Endothelial cell of umbilical vein (primary cell): ENCODE data around the gene CEP20. TPM values are rescaled to one million over a fixed set of nuclear protein-coding genes. Genes with fewer than 3 reads are reported as not detected.

Experiments used
- BruUV-seq: library from RNA; stranded (reverse); fragments of 400-500 nt; replicated peaks from 2 replicates; lab custom pipeline; 2021; lab: Mats Ljungman, UMichigan
- CTCF ChIA-PET: fragments of 300-600, 350-600 bp; sonication (Branson Sonifier 250); formaldehyde crosslinking; loops from one replicate; lab custom pipeline; 2021; ENCODE audit warnings: antibody characterized with exemption, inconsistent platforms; lab: Charles Lee
- POLR2A ChIA-PET: fragments of 300-600, 350-600 bp; sonication (Branson Sonifier 250); formaldehyde crosslinking; loops from one replicate; lab custom pipeline; 2021; ENCODE audit warnings: antibody characterized with exemption, inconsistent platforms; lab: Charles Lee
- DNase-seq: peaks from one replicate; pipeline ENCODE4 v3.0.0-alpha.2; 2011; ENCODE audit warnings: low read depth, low spot score
- FAIRE-seq: peaks from 2 replicates; lab custom pipeline; 2011; peaks lifted over from hg19 to GRCh38; lab: Jason Lieb, UNC
- H2AFZ ChIP-seq: 2 replicates; pipeline ENCODE4 v1.6.0; 2012; ENCODE audit warnings: low read depth, low read length, control low read depth, inconsistent platforms
- H3K27ac ChIP-seq: 2 replicates; pipeline ENCODE4 v1.5.1; 2011; ENCODE audit warnings: low read depth, mild to moderate bottlenecking, control low read depth, low read length, moderate library complexity; ENCODE audit not compliant: insufficient read depth
- H3K27me3 ChIP-seq, 2 experiments: 2 replicates each; pipeline versions ENCODE4 v1.6.0 to v1.6.1; 2011; ENCODE audit warnings: low read length in 2 of 2, mixed read lengths in 1 of 2; ENCODE audit not compliant: control insufficient read depth in 2 of 2, insufficient read depth in 2 of 2
- H3K36me3 ChIP-seq, 2 experiments: 2 replicates in 1 of 2; 3 replicates in 1 of 2; pipeline ENCODE4 v1.5.1; 2011; ENCODE audit warnings: low read length in 2 of 2, mild to moderate bottlenecking in 1 of 2, moderate library complexity in 1 of 2; ENCODE audit not compliant: control insufficient read depth in 2 of 2, insufficient read depth in 2 of 2; ENCODE audit errors: extremely low read depth in 1 of 2
- H3K4me1 ChIP-seq: 3 replicates; pipeline ENCODE4 v1.5.1; 2011; ENCODE audit warnings: mild to moderate bottlenecking, low read length; ENCODE audit not compliant: control insufficient read depth, insufficient read depth; ENCODE audit errors: extremely low read depth
- H3K4me2 ChIP-seq: 2 replicates; pipeline ENCODE4 v1.6.1; 2011; ENCODE audit warnings: low read length, control low read depth, mixed read lengths; ENCODE audit not compliant: insufficient read depth
- H3K4me3 ChIP-seq, 3 experiments: fragments of 200-600 bp in 1 of 3; sonication (generic), shearing (Covaris generic) in 1 of 3; replicated peaks in 1 of 3; 2 replicates each; pipeline ENCODE4 v1.5.1; 2011 to 2016; ENCODE audit warnings: control low read depth in 3 of 3, low read length in 3 of 3, mild to moderate bottlenecking in 2 of 3, inconsistent platforms in 1 of 3, low read depth in 1 of 3, moderate library complexity in 1 of 3; ENCODE audit not compliant: insufficient read depth in 1 of 3
- H3K79me2 ChIP-seq: 2 replicates; pipeline ENCODE4 v1.6.0; 2012; ENCODE audit warnings: low read length, inconsistent platforms; ENCODE audit not compliant: control insufficient read depth, insufficient read depth
- H3K9ac ChIP-seq: replicated peaks from 2 replicates; pipeline ENCODE3; 2011; ENCODE audit warnings: low read length, control low read depth; ENCODE audit not compliant: insufficient read depth; ENCODE audit errors: extremely low read depth
- H3K9me1 ChIP-seq: replicated peaks from 3 replicates; pipeline ENCODE4 v1.6.0; 2011; ENCODE audit warnings: mild to moderate bottlenecking, low read length; ENCODE audit not compliant: control insufficient read depth, insufficient read depth; ENCODE audit errors: extremely low read depth
- H3K9me3 ChIP-seq: replicated peaks from 2 replicates; pipeline ENCODE4 v1.5.1; 2012; ENCODE audit warnings: low read length, inconsistent platforms; ENCODE audit not compliant: control insufficient read depth, insufficient read depth
- H4K20me1 ChIP-seq: replicated peaks from 2 replicates; pipeline ENCODE3; 2011; ENCODE audit warnings: mild to moderate bottlenecking, low read length; ENCODE audit not compliant: control insufficient read depth, insufficient read depth; ENCODE audit errors: extremely low read depth
- EZH2 ChIP-seq: IDR thresholded peaks from 2 replicates; pipeline ENCODE4 v1.6.1; 2012; ENCODE audit warnings: borderline replicate concordance, low read depth, mild to moderate bottlenecking, moderate library complexity, low read length, inconsistent platforms; ENCODE audit not compliant: severe bottlenecking
- FOS ChIP-seq: IDR thresholded peaks from 2 replicates; pipeline ENCODE4 v1.6.1; 2011; ENCODE audit warnings: mild to moderate bottlenecking, low read length, moderate library complexity, borderline replicate concordance; ENCODE audit not compliant: insufficient read depth
- GATA2 ChIP-seq: IDR thresholded peaks from 2 replicates; pipeline ENCODE4 v1.7.0; 2011; ENCODE audit warnings: low read depth, mild to moderate bottlenecking, moderate library complexity, mixed read lengths, low read length; ENCODE audit not compliant: insufficient read length, insufficient read depth
- JUN ChIP-seq: IDR thresholded peaks from 2 replicates; pipeline ENCODE4 v1.6.1; 2011; ENCODE audit warnings: borderline replicate concordance, low read depth; ENCODE audit not compliant: insufficient read length, insufficient read depth
- MAX ChIP-seq: IDR thresholded peaks from 2 replicates; pipeline ENCODE4 v1.6.1; 2011; ENCODE audit not compliant: insufficient read depth, insufficient read length
- MYC ChIP-seq: IDR thresholded peaks from one replicate; pipeline ENCODE4 v1.6.1; 2011; ENCODE audit warnings: mild to moderate bottlenecking, low read depth, low read length
- POLR2A ChIP-seq: IDR thresholded peaks from 2 replicates; pipeline ENCODE4 v1.6.1; 2012; ENCODE audit warnings: low read depth, mild to moderate bottlenecking, control low read depth, low read length
- POLR2AphosphoS5 ChIP-seq: IDR thresholded peaks from 2 replicates; pipeline ENCODE4 v1.6.1; 2012; ENCODE audit warnings: low read depth, mild to moderate bottlenecking, control low read depth, low read length, moderate library complexity; ENCODE audit not compliant: insufficient read depth
- dilution Hi-C: fragments of 300-500 bp; cut with MboI; formaldehyde crosslinking; loops from one replicate; pipeline ENCODE4 v1.15.0; 2019; ENCODE audit warnings: low sequenced_read_pairs; ENCODE audit not compliant: extremely low pct_ligation_motif_present
- intact Hi-C: fragments of 100-400 bp; cut with micrococcal nuclease; formaldehyde crosslinking; loops from one replicate; pipeline ENCODE4 v1.10.0; 2022
- polyA plus RNA-seq, 4 experiments: library from polyadenylated mRNA; depleted of rRNA in 3 of 4; stranded (reverse) in 3 of 4; unstranded in 1 of 4; fragments of >200 nt; gene quantifications; 2 replicates each; pipeline versions ENCODE4 v1.2.1 to v1.2.3, GENCODE V29; 2011 to 2012; ENCODE audit warnings: missing spikeins in 1 of 4
- total RNA-seq: library from RNA; stranded (reverse); gene quantifications from 2 replicates; pipeline ENCODE4 v1.2.3, GENCODE V29; 2021
- TF ChIP-seq, protein P1 (sequence below), 2 donors: IDR thresholded peaks; 1 replicate in 1 of 2; 2 replicates in 1 of 2; pipeline ENCODE4 v1.5.1; 2011; ENCODE audit warnings: low read length in 2 of 2, mild to moderate bottlenecking in 2 of 2, moderate library complexity in 2 of 2, control low read depth in 1 of 2, inconsistent platforms in 1 of 2, low read depth in 1 of 2; ENCODE audit not compliant: insufficient read depth in 1 of 2; ENCODE audit errors: extremely low read depth in 1 of 2

Gene CEP20
- total and polyA plus RNA-seq, 2 donors (not counting 3 experiments of a cell fraction or from before 2014, with no cell fraction given) = 9.5 to 28.0 TPM

GRCh38 chr16:15933781-15934180 is 45.4 kb upstream of the CEP20 start:
- no peaks in the 10 kb centered on the region for H3K9me3 ChIP-seq
- no peaks in the 10 kb centered on the region for H3K79me2 ChIP-seq
- dilution Hi-C loops (no loop called here), intact Hi-C loops (no loop called here)
- H3K4me3 ChIP-seq = no peak overlapping the region
- no peaks in the 10 kb centered on the region for H3K9me1 ChIP-seq
- FAIRE-seq = no peak
- no peaks in the 10 kb centered on the region for H4K20me1 ChIP-seq
- ChIA-PET POLR2A (no interaction called here), CTCF (no interaction called here)
- no peak overlapping the region for H3K4me2 ChIP-seq
- no TSS peak for BruUV-seq
- H3K9ac ChIP-seq = no peak overlapping the region
- H3K36me3 ChIP-seq = no peaks in the 10 kb centered on the region
- H3K4me1 ChIP-seq = no peaks in the 10 kb centered on the region
- no peak overlapping the region for H2AFZ ChIP-seq
- no peaks in the 10 kb centered on the region for H3K27me3 ChIP-seq
- no peak overlapping the region for H3K27ac ChIP-seq
- DNase-seq = no peak
- TF ChIP-seq FOS = no peak
- no peak for TF ChIP-seq POLR2AphosphoS5
- TF ChIP-seq EZH2 = no peak
- no peak for TF ChIP-seq MAX
- no peak for TF ChIP-seq MYC
- TF ChIP-seq, protein P1, sequence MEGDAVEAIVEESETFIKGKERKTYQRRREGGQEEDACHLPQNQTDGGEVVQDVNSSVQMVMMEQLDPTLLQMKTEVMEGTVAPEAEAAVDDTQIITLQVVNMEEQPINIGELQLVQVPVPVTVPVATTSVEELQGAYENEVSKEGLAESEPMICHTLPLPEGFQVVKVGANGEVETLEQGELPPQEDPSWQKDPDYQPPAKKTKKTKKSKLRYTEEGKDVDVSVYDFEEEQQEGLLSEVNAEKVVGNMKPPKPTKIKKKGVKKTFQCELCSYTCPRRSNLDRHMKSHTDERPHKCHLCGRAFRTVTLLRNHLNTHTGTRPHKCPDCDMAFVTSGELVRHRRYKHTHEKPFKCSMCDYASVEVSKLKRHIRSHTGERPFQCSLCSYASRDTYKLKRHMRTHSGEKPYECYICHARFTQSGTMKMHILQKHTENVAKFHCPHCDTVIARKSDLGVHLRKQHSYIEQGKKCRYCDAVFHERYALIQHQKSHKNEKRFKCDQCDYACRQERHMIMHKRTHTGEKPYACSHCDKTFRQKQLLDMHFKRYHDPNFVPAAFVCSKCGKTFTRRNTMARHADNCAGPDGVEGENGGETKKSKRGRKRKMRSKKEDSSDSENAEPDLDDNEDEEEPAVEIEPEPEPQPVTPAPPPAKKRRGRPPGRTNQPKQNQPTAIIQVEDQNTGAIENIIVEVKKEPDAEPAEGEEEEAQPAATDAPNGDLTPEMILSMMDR (IDR thresholded peaks at IDR 0.05; ENCODE audit: extremely low read depth in 1 of 2, insufficient read depth in 1 of 2, low read depth in 1 of 2, low read length in 2 of 2) = no peak
- no peak for TF ChIP-seq GATA2
- no peak for TF ChIP-seq POLR2A
- no peak for TF ChIP-seq JUN
